ENCODE results near the gene SLC12A9. TPM values are rescaled to one million over a fixed set of nuclear protein-coding genes. Genes with fewer than 3 reads are reported as not detected.

Gene SLC12A9
- total and polyA plus RNA-seq, 2 of the 8 experiments (the other 6 are each of a cell fraction or from before 2014, with no cell fraction given), result 31.4 to 40.1 TPM

DNA sequence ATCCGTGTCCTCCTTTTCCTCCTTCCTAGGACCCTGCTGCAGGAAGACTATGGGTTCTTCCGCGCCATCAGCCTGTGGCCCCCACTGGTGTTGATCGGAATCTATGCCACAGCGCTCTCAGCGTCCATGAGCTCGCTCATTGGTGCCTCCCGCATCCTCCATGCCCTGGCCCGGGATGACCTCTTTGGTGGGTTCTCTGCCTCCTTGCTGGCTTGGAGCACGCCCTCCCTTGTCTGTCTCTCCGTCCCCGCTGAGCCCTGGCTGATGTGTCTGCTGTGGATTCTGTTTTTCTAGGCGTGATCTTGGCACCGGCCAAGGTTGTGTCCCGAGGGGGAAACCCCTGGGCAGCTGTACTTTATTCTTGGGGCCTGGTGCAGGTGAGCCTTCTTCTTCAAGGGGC, 7.3 kb downstream of the SLC12A9 start:
- H3K18ac ChIP-seq (ENCODE audit: extremely low read depth, low read length), result no peak overlapping the region
- no peak overlapping the region for H2AK5ac ChIP-seq (ENCODE audit: low read depth, low read length)
- CTCF ChIA-PET (ENCODE audit: partially characterized antibody), result interaction anchor here (0.6 to 13.9 kb wide), 3 partner anchors 14 to 155 kb away, joined by 3 to 215 read pairs (median 3); no protein-coding TSS in a partner anchor
- no peaks in the 10 kb centered on the region for H3K23me2 ChIP-seq (ENCODE audit: low read depth, low read length)
- H3K27ac ChIP-seq (ENCODE audit: low read depth, low read length), result no peak overlapping the region
- no peak overlapping the region for H2BK12ac ChIP-seq (ENCODE audit: low read depth, low read length)
- H3K9me3 ChIP-seq (ENCODE audit: insufficient read depth in 2 of 2, low read depth in 1 of 2, low read length in 1 of 2), result no peaks in the 10 kb centered on the region
- H3K9ac ChIP-seq (replicated peaks in 1 of 4; ENCODE audit: extremely low read depth in 1 of 4, low read depth in 3 of 4, low read length in 3 of 4), result no peak overlapping the region
- H4K20me1 ChIP-seq (replicated peaks in 1 of 2; ENCODE audit: control insufficient read depth in 1 of 2, insufficient read depth in 2 of 2, low read length in 2 of 2), result peaks cover 0 to 9% of the 10 kb centered on the region in 2 experiments
- POLR2A ChIA-PET (ENCODE audit: partially characterized antibody), result interaction anchor here (1.1 to 1.6 kb wide), 4 partner anchors 9 to 55 kb away, joined by 3 to 5 read pairs (median 3); partner anchors contain the start of gene EPHB4
- H3K4me2 ChIP-seq (ENCODE audit: insufficient read depth in 1 of 2, low read depth in 2 of 2, low read length in 2 of 2), result no peak overlapping the region
- H3K36me3 ChIP-seq (ENCODE audit: control insufficient read depth in 2 of 4, insufficient read depth in 4 of 4, low read length in 3 of 4), result peaks cover 6 to 22% (median 11%) of the 10 kb centered on the region in 4 experiments; a peak in 7 of 8 replicates
- no peak for FAIRE-seq
- no peak for DNase-seq (ENCODE audit: low read depth in 1 of 2, low spot score in 2 of 2)
- 94% methylated on average over 14 of the region's 15 CpGs; no CpG with 5 or more reads in 1 of the 2 experiments for WGBS, 2 experiments (ENCODE audit: extremely low coverage in 1 of 2, insufficient coverage in 1 of 2, insufficient read length in 1 of 2, insufficient replicate concordance in 2 of 2, low coverage in 1 of 2, low lambda C conversion rate in 2 of 2, missing lambda C conversion rate in 1 of 2)
- H2AFZ ChIP-seq (ENCODE audit: low read length), result no peak overlapping the region
- no peak overlapping the region for H4K91ac ChIP-seq (replicated peaks; ENCODE audit: insufficient read length, low read length)
- H3K27me3 ChIP-seq (replicated peaks in 1 of 4; ENCODE audit: control insufficient read depth in 3 of 4, extremely low read depth in 1 of 4, insufficient read depth in 3 of 4, low read length in 3 of 4), result no peaks in the 10 kb centered on the region
- H3K56ac ChIP-seq (replicated peaks; ENCODE audit: insufficient read length, low read depth, low read length), result no peak overlapping the region
- no peak for TF ChIP-seq CHD2 (IDR thresholded peaks at IDR 0.05; ENCODE audit: low read length)
- TF ChIP-seq SP1 (IDR thresholded peaks at IDR 0.05; ENCODE audit: low read depth, low read length), result no peak
- no peak for TF ChIP-seq BACH1 (IDR thresholded peaks at IDR 0.05; ENCODE audit: low read length)
- no peak for TF ChIP-seq EGR1 (IDR thresholded peaks at IDR 0.05; ENCODE audit: borderline replicate concordance, low read depth, low read length)
- no peak for TF ChIP-seq GTF2F1 (IDR thresholded peaks at IDR 0.05; ENCODE audit: borderline replicate concordance, low read depth, low read length)
- TF ChIP-seq, protein P1, sequence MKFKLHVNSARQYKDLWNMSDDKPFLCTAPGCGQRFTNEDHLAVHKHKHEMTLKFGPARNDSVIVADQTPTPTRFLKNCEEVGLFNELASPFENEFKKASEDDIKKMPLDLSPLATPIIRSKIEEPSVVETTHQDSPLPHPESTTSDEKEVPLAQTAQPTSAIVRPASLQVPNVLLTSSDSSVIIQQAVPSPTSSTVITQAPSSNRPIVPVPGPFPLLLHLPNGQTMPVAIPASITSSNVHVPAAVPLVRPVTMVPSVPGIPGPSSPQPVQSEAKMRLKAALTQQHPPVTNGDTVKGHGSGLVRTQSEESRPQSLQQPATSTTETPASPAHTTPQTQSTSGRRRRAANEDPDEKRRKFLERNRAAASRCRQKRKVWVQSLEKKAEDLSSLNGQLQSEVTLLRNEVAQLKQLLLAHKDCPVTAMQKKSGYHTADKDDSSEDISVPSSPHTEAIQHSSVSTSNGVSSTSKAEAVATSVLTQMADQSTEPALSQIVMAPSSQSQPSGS (IDR thresholded peaks at IDR 0.05; ENCODE audit: low read length), result no peak
- TF ChIP-seq RBBP5 (IDR thresholded peaks at IDR 0.05; ENCODE audit: borderline replicate concordance, low read depth, low read length), result no peak
- TF ChIP-seq SUZ12 (IDR thresholded peaks at IDR 0.05; ENCODE audit: low read length), result no peak
- TF ChIP-seq HDAC6 (IDR thresholded peaks at IDR 0.05; ENCODE audit: low read depth, low read length), result no peak
- TF ChIP-seq CHD1 (IDR thresholded peaks at IDR 0.05; ENCODE audit: low read depth, low read length), result no peak
- TF ChIP-seq POLR2AphosphoS5 (IDR thresholded peaks at IDR 0.05; ENCODE audit: low read depth, low read length), result no peak
- no peak for TF ChIP-seq BCL11A (IDR thresholded peaks at IDR 0.05; ENCODE audit: low read depth in 2 of 2, low read length in 2 of 2)
- H2BK120ac ChIP-seq (replicated peaks; ENCODE audit: low read depth, low read length), result no peak overlapping the region
- no peak overlapping the region for H3K23ac ChIP-seq (ENCODE audit: insufficient read length)
- no peak overlapping the region for H2BK20ac ChIP-seq (ENCODE audit: low read length)
- no peak overlapping the region for H4K8ac ChIP-seq (ENCODE audit: extremely low read depth, insufficient read depth, low read length)
- no peak overlapping the region for H2BK15ac ChIP-seq (ENCODE audit: low read length)
- H3K79me2 ChIP-seq (ENCODE audit: control insufficient read depth in 1 of 2, insufficient read depth in 2 of 2, low read length in 2 of 2), result peaks cover 0 to 11% of the 10 kb centered on the region in 2 experiments; a peak in 1 of 4 replicates
- peaks cover 8% of the 10 kb centered on the region for H3K79me1 ChIP-seq (ENCODE audit: low read depth, low read length)
- no peak overlapping the region for H4K5ac ChIP-seq (ENCODE audit: insufficient read length, low read depth, low read length)
- no peaks in the 10 kb centered on the region for H3K4me1 ChIP-seq (replicated peaks in 1 of 4; ENCODE audit: control insufficient read depth in 3 of 4, insufficient read depth in 4 of 4, low read length in 3 of 4)
- H3K4me3 ChIP-seq (ENCODE audit: extremely low read depth in 1 of 4, insufficient read depth in 2 of 4, low read depth in 3 of 4, low read length in 4 of 4), result no peak overlapping the region
- no peak overlapping the region for H3K14ac ChIP-seq (ENCODE audit: insufficient read length)
- H3K4ac ChIP-seq (replicated peaks; ENCODE audit: insufficient read length, low read depth, low read length), result no peak overlapping the region
- H2BK5ac ChIP-seq (ENCODE audit: low read depth, low read length), result no peak overlapping the region
